Kidney epithelial cell (primary cell): Measurements from ENCODE around the gene SDS. TPM values are rescaled to one million over a fixed set of nuclear protein-coding genes. Genes with fewer than 3 reads are reported as not detected.

ENCODE experiments used
- DNase-seq: peaks from one replicate; pipeline ENCODE4 v3.0.0-alpha.2; 2010; ENCODE audit warnings: low read depth
- H3K27me3 ChIP-seq: 2 replicates; pipeline ENCODE4 v1.6.0; 2011; ENCODE audit warnings: low read length; ENCODE audit not compliant: control insufficient read depth, insufficient read depth
- H3K36me3 ChIP-seq: 2 replicates; pipeline ENCODE4 v1.5.1; 2011; ENCODE audit warnings: low read length; ENCODE audit not compliant: control insufficient read depth, insufficient read depth
- H3K4me3 ChIP-seq: 2 replicates; pipeline ENCODE4 v1.5.1; 2011; ENCODE audit warnings: low read depth, mild to moderate bottlenecking, control low read depth, low read length
- CTCF ChIP-seq: IDR thresholded peaks from 2 replicates; pipeline ENCODE4 v1.5.1; 2011; ENCODE audit warnings: mild to moderate bottlenecking, moderate library complexity, low read length, control low read depth, inconsistent platforms; ENCODE audit not compliant: insufficient read depth, poor library complexity, severe bottlenecking
- total RNA-seq: library from RNA; depleted of rRNA; stranded (reverse); fragments of >200 nt; gene quantifications from 2 replicates; pipeline ENCODE4 v1.2.3, GENCODE V29; 2015

SDS gene
- total RNA-seq, 1 donor from 2014 or later = not detected

- no peak for TF ChIP-seq CTCF
- Histone ChIP-seq H3K36me3 (no peaks in the 10 kb centered on the region), H3K27me3 (no peaks in the 10 kb centered on the region), H3K4me3 (no peak overlapping the region)
- DNase-seq = no peak
Measured at GRCh38 chr12:113391145-113391544, 12.5 kb downstream of the SDS start.

GRCh38 chr12:113390064-113391043 is 13.3 kb downstream of the SDS start:
- DNase-seq = no peak

GRCh38 chr12:113388351-113388750 is 15.3 kb downstream of the SDS start:
- Histone ChIP-seq H3K4me3 (no peak overlapping the region), H3K27me3 (no peaks in the 10 kb centered on the region), H3K36me3 (no peaks in the 10 kb centered on the region)
- no peak for DNase-seq
- TF ChIP-seq CTCF = no peak

More at GRCh38 chr12:113390064-113391043, 13.3 kb downstream of the SDS start:
- no peak overlapping the region for H3K4me3 ChIP-seq
- no peak for TF ChIP-seq CTCF
- no peaks in the 10 kb centered on the region for H3K27me3 ChIP-seq
- no peaks in the 10 kb centered on the region for H3K36me3 ChIP-seq

- H3K27me3 ChIP-seq = no peaks in the 10 kb centered on the region
- DNase-seq = no peak
- H3K36me3 ChIP-seq = no peaks in the 10 kb centered on the region
- H3K4me3 ChIP-seq = no peak overlapping the region
- no peak for TF ChIP-seq CTCF
Measured at GRCh38 chr12:113387631-113388030, 16.1 kb downstream of the SDS start.

GRCh38 chr12:113386866-113387566 is 16.7 kb downstream of the SDS start:
- no peak for DNase-seq
- Histone ChIP-seq H3K27me3 (no peaks in the 10 kb centered on the region), H3K36me3 (no peaks in the 10 kb centered on the region), H3K4me3 (no peak overlapping the region)
- no peak for TF ChIP-seq CTCF
